SHP77 (cell line): ENCODE results near the gene PTGES2.
A peak's percentile ranks its signal among the peaks of the same experiment; 100 is the strongest.
"Not testable (repeated sequence)": the region's sequence is repeated elsewhere in the genome, so short reads cannot be mapped to it uniquely, and the experiment has no call there.

Experiments used
- DNase-seq, 2 experiments: peaks; one replicate each; lab custom pipeline; 2025; lab: John Stamatoyannopoulos, UW

Gene PTGES2

GRCh38 chr9:128087262-128087661, 40.3 kb downstream of the PTGES2 start:
- no peak for DNase-seq

DNA sequence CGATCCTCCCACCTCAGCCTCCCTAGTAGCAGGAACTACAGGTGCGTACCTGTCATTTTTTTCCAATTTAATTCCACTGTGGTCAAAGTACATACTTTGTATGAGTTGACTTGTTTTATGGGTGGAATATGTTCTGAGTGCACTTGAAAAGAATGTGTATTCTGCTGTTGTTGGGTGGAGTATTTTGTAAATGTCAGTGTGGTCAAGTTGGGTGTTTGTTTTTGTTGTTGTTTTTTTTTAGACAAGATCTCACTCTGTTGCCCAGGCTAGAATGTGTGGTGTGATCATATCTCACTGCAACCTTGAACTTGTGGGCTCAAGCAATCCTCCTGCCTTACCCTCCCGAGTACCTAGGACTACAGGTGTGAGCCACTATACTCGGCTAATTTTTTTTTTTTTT, 41.6 kb downstream of the PTGES2 start:
- DNase-seq, result no peak

- no peak for DNase-seq
Observed at GRCh38 chr9:128084746-128085145, 42.8 kb downstream of the PTGES2 start.

- peak in 1 of 2 experiments; percentile 48 for DNase-seq
Observed at GRCh38 chr9:128082151-128082550, 45.4 kb downstream of the PTGES2 start.

DNA sequence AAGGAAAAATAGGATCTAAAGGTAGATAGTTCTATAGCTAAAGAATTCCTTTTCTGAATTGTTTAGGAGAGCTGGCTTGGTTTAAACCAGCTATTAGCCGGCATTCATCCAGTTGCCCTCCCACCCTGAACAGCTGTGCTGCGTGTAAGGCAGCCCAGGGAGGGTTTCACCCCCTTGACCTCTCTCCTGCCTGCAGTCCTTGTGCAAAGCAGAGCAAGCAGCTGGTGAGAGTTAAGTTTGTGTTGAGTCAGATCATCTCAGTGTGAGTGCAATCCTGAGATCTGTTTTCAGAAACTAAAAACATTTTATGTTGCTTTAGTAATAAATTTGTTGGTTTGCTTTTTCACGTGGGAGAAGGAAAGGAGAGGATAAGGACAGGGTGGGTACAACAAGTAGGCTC, 46.5 kb downstream of the PTGES2 start:
- peak; percentile 38 to 39 for DNase-seq

GRCh38 chr9:128080206-128080605, 47.3 kb downstream of the PTGES2 start:
- no peak for DNase-seq

DNA sequence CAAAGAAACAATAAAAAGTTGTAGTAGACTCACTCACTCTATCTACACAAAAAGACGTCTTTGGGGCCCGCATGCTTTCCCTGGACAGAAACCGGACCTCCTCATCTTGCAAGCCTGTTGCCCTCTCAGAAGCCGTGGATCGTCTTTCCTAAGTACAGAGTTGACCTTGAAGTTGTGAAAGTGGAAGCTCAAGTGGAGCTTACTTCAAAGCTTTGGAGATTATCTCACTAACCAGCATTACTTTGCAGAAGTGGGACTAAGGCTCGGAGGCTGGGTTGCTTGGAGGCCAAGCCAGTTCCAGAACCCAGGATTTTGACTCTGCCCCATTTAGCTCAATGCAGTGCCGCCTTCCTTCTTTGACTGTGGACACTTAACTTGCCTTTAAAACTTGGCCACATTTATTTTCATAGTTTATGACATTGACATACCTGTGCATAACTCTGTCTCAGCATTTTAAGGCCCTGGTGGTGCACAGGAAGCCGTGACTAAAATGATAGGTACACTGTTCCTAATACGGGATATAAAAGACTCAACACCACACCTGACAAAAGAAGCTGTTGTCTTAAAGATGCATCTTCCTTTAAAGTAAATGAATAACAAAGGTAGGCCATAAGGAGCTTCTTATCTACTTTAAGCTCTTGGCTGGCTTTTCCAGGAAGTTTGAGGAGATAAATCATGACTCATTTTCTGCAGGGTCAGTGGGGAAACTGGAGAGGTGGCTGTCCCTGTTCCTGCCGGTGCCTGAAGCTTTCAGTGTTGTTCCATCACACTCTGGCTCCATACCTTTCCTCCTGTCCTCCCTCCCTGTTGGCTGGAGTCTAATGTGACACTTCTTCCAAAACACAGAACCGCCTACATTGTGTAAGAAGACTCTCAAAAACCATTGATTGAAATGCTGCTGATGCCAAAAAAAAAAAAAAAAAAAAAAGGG, 48.8 kb downstream of the PTGES2 start:
- no peak for DNase-seq

DNA sequence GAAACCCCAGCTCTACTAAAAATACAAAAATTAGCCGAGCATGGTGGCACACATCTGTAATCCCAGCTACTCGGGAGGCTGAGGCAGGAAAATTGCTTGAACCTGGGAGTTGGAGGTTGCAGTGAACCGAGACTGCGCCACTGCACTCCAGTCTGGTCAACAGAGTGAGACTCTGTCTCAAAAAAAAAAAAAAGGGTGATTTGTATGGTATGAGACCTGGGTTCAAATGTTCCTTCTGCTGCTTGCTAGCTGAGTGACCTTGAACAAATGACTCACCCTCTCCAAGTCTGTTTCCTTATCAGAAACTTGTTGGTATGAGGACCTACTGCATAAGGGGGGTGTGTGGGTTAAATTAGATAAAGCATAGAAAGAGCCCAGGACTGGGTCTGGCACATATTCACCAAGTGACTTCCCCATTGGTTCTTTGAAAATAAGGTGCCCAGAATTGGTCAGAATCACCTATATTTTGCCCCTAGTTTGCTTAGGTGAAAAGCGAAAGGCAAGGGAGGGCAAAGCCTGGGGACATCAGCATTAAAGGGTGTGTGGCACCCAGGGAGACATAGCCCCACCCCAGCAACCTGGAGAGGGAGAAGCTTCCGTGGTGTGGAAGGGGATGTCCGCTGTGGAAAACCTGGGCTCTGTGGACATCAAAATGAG, 49.6 kb downstream of the PTGES2 start:
- DNase-seq, result no peak

DNA sequence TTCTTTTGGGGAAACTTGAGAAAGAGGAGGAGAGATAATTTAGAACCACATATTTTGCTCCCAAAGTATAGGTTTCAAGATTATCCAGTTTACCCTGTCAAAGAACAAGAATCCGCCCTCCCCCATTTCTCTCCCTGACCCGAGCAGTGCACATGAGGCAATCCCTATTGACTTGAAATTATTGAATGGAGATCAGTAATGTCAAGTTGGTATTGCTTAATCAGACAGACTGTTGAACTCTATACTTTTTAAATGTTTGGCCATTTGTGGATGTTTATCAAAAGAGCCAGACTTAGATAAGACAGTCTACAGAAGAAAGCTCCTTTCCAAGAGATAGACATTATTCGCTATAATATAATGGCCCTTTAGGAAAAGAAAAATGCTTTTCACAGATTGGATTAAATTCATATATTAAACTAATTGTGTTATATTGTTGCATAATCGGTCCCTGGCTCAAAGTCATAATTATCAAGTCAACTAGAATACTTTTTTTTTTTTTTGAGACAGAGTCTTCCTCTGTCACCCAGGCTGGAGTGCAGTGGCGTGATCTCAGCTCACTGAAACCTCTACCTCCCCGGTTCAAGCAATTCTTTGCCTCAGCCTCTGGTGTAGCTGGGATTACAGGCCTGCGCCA, 54.2 kb downstream of the PTGES2 start:
- no peak for DNase-seq

DNA sequence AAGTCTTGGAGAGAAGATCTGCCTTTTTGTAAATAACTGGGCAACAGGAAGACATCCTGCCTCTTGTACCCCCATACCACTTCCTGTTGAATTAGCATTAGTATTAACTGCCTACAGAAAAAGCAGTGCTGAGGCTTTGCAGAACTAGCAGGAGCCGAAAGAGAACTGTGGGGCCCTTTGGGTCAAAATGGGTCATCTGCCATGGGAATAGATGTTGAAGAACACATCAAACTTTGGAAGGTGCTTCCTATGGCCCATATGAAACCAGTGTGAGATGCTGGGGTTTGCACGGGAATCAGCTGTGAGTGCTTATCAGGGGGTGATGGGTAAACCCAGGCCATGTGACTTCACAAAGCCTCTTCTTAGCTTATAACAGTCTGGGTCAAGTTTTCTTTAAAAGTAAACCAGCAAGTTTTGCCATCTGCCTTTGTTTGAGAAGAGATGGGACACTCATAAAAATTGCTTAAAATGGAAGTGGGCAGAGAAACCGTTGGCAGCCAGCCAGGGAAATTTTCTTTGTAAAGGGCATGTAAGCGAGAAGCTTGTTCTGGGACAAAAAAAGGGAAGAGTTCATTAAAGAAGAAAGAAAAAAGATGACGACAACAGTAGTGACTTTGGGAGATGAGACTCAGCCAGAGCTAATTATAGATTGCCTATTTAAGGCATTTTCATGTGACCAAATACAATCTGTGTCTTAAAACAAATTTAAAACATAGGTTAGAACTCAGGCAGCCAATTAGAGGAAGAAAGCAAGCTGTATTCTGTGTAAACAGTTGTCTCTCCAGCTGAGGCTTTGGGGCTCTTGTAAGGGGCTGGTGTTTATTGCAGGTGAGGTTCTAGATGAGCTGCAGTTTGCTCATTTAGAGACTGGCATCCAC, 55.1 kb downstream of the PTGES2 start:
- DNase-seq, result peak in 1 of 2 experiments; percentile 29

- DNase-seq, result not testable (repeated sequence)
Observed at GRCh38 chr9:128071475-128071874, 56.1 kb downstream of the PTGES2 start.

DNA sequence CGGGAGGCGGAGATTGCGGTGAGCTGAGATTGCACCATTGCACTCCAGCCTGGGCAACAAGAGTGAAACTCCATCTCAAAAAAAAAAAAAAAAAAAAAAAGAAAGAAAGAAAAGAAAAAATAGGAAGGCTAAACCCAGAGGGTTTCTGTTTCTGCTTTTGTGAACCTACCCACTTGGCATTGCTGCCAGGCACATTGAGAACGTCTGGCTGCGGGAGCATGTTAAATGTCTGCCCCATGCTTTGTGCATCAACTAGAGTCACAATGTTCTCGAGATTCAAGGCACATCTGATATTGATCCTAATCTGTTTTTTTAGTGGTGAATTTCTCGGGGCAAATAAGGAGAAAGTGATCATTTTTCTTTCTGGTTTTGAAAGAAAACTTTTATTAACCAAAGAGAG, 56.7 kb downstream of the PTGES2 start:
- no peak for DNase-seq
